Measurements from ENCODE around the gene PTPRD. TPM values are rescaled to one million over a fixed set of nuclear protein-coding genes. Genes with fewer than 3 reads are reported as not detected.

PTPRD gene
- total RNA-seq, 1 donor, result 26.3 TPM

GRCh38 chr9:10235376-10235775 lies 377.4 kb downstream of the PTPRD start:
- H3K4me3 ChIP-seq (ENCODE audit: low read depth, low read length), result no peak overlapping the region
- no peak for TF ChIP-seq CTCF (IDR thresholded peaks at IDR 0.05; ENCODE audit: insufficient read depth, low read depth, low read length)
- no peak for DNase-seq (ENCODE audit: low read depth)

GRCh38 chr9:10232352-10232930 lies 380.4 kb downstream of the PTPRD start:
- H3K4me3 ChIP-seq (ENCODE audit: low read depth, low read length), result no peak overlapping the region
- peak; percentile 13 for DNase-seq (ENCODE audit: low read depth)
- peak; percentile 27 for TF ChIP-seq CTCF (IDR thresholded peaks at IDR 0.05; ENCODE audit: insufficient read depth, low read depth, low read length)

- H3K4me3 ChIP-seq (ENCODE audit: low read depth, low read length), result no peak overlapping the region
- no peak for DNase-seq (ENCODE audit: low read depth)
- no peak for TF ChIP-seq CTCF (IDR thresholded peaks at IDR 0.05; ENCODE audit: insufficient read depth, low read depth, low read length)
Measured at GRCh38 chr9:10230512-10230911, 382.3 kb downstream of the PTPRD start.

GRCh38 chr9:10228082-10228481 lies 384.7 kb downstream of the PTPRD start:
- no peak for DNase-seq (ENCODE audit: low read depth)
- TF ChIP-seq CTCF (IDR thresholded peaks at IDR 0.05; ENCODE audit: insufficient read depth, low read depth, low read length), result no peak
- no peak overlapping the region for H3K4me3 ChIP-seq (ENCODE audit: low read depth, low read length)

GRCh38 chr9:10226996-10227395 lies 385.8 kb downstream of the PTPRD start:
- no peak overlapping the region for H3K4me3 ChIP-seq (ENCODE audit: low read depth, low read length)
- no peak for TF ChIP-seq CTCF (IDR thresholded peaks at IDR 0.05; ENCODE audit: insufficient read depth, low read depth, low read length)
- no peak for DNase-seq (ENCODE audit: low read depth)

- DNase-seq (ENCODE audit: low read depth), result no peak
- no peak overlapping the region for H3K4me3 ChIP-seq (ENCODE audit: low read depth, low read length)
- TF ChIP-seq CTCF (IDR thresholded peaks at IDR 0.05; ENCODE audit: insufficient read depth, low read depth, low read length), result no peak
Measured at GRCh38 chr9:10212702-10213101, 400.1 kb downstream of the PTPRD start.

GRCh38 chr9:10208691-10209069 lies 404.1 kb downstream of the PTPRD start:
- TF ChIP-seq CTCF (IDR thresholded peaks at IDR 0.05; ENCODE audit: insufficient read depth, low read depth, low read length), result no peak
- no peak for DNase-seq (ENCODE audit: low read depth)
- peak overlapping the region; percentile 29 for H3K4me3 ChIP-seq (ENCODE audit: low read depth, low read length)

All from fibroblast of villous mesenchyme (primary cell).